Brain microvascular endothelial cell (primary cell): ENCODE measurements around the gene COPS9.

Source experiments
- DNase-seq: peaks from one replicate; pipeline ENCODE4 v3.0.0-alpha.2; 2020
- H3K27ac ChIP-seq: fragments of 250-450 bp; sonication (Bioruptor Pico); 2 replicates; pipeline ENCODE4 v1.5.1; 2020; ENCODE audit warnings: mild to moderate bottlenecking, moderate library complexity
- H3K27me3 ChIP-seq: fragments of 250-450 bp; sonication (Bioruptor Pico); replicated peaks from 2 replicates; pipeline ENCODE4 v1.5.1; 2020; ENCODE audit warnings: mild to moderate bottlenecking
- H3K36me3 ChIP-seq: fragments of 250-450 bp; sonication (Bioruptor Pico); replicated peaks from 2 replicates; pipeline ENCODE4 v1.5.1; 2020; ENCODE audit warnings: mild to moderate bottlenecking
- H3K4me3 ChIP-seq: 2 replicates; pipeline ENCODE4 v1.5.1; 2011; ENCODE audit warnings: low read depth, mild to moderate bottlenecking, control low read depth, low read length, moderate library complexity
- CTCF ChIP-seq: IDR thresholded peaks from 2 replicates; pipeline ENCODE4 v1.5.1; 2011; ENCODE audit warnings: low read depth, mild to moderate bottlenecking, moderate library complexity, low read length, control low read depth, inconsistent platforms; ENCODE audit errors: missing control alignments
- in situ Hi-C: cut with HindIII; loops from 2 replicates; pipeline ENCODE4 v1.10.0; 2017; ENCODE audit warnings: low sequenced_read_pairs, low pct_ligation_motif_present

COPS9 gene

GRCh38 chr2:240098349-240098748 is 37.8 kb downstream of the COPS9 start:
- no peak for TF ChIP-seq CTCF
- no peak overlapping the region for H3K4me3 ChIP-seq
- H3K27ac ChIP-seq, result no peak overlapping the region
- DNase-seq, result no peak
- H3K27me3 ChIP-seq, result peaks cover 37% of the 10 kb centered on the region
- H3K36me3 ChIP-seq, result no peaks in the 10 kb centered on the region
- in situ Hi-C loops, result no loop called here

- Histone ChIP-seq H3K36me3 (no peaks in the 10 kb centered on the region), H3K27me3 (peaks cover 37% of the 10 kb centered on the region), H3K27ac (no peak overlapping the region), H3K4me3 (no peak overlapping the region)
- TF ChIP-seq CTCF, result no peak
- no peak for DNase-seq
- in situ Hi-C loops, result no loop called here
These were observed 40.3 kb downstream of the COPS9 start for GRCh38 chr2:240095556-240096523.

DNA sequence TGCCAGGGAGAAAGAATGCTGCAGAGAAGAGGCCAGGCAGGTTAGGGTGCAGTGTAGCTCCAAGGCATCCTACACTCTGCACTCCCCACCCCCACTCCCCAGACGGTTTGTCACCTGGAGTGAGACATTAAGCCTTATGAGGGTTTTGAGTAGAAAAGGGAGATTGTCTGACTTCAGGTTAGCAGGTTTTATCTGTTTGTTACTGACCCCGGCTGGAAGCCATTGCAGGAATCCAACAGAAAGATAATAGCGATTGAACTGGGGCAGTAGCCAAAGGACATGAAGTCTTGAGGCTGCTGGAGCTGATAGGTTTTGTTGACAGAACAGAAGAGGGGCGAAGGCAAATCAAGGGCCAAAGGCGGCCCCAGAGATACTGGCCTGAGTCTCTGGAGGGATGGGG is 46.8 kb downstream of the COPS9 start:
- Histone ChIP-seq H3K27me3 (peaks cover 3% of the 10 kb centered on the region), H3K27ac (no peak overlapping the region), H3K36me3 (no peaks in the 10 kb centered on the region), H3K4me3 (no peak overlapping the region)
- TF ChIP-seq CTCF, result no peak
- in situ Hi-C loops, result no loop called here
- DNase-seq, result no peak

- no peak overlapping the region for H3K4me3 ChIP-seq
- no peak for TF ChIP-seq CTCF
- in situ Hi-C loops, result no loop called here
- no peak for DNase-seq
- H3K27me3 ChIP-seq, result no peaks in the 10 kb centered on the region
- no peak overlapping the region for H3K27ac ChIP-seq
- H3K36me3 ChIP-seq, result no peaks in the 10 kb centered on the region
These were observed 49.5 kb downstream of the COPS9 start for GRCh38 chr2:240086563-240086962.
